ENCODE results near the gene CNOT11.

The CNOT11 gene

DNA sequence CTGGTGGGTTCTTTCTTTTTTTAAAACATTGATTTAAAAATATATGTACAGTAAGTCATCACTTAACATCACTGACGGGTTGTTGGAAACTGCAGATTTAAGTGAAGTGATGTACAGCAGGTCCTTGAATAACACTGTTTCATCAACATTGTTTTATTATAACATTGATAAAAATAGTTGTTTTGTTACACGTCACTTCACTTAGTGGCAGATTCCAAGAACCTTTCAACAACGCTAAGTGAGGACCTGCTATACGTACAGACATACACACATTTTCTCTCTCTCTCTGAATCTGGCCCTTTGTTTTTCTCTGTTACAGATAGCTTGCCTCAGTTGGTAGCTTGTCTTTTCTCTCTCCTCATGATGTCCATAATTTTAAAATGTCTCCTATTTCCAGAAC, 9.5 kb downstream of the CNOT11 start:
- H3K4me3 ChIP-seq (replicated peaks; ENCODE audit: low read depth, low read length): no peak overlapping the region
- TF ChIP-seq CTCF (IDR thresholded peaks at IDR 0.05; ENCODE audit: low read length, missing control alignments): no peak
- no peak for DNase-seq (ENCODE audit: low read depth)

DNA sequence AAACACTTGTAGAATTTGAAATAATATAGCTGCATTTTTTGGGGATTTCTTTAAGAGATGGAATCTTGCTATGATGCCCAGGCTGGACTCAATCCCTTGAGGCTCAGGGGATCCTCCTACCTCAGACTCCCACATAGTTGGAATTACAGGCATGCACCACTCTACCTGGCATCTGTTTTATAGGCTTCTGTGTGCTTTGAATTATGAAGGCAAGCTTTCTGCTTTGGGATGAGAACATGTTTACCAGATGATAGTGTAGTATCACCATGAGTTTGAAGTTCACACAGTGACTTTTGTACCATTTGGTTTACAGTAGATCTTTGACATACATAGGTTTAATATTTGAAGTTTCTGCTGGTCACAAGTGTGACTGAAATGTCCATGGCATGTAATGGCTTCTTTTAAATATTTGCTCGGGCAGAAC, 10.7 kb downstream of the CNOT11 start:
- H3K4me3 ChIP-seq (replicated peaks; ENCODE audit: low read depth, low read length): no peak overlapping the region
- DNase-seq (ENCODE audit: low read depth): no peak
- no peak for TF ChIP-seq CTCF (IDR thresholded peaks at IDR 0.05; ENCODE audit: low read length, missing control alignments)

DNA sequence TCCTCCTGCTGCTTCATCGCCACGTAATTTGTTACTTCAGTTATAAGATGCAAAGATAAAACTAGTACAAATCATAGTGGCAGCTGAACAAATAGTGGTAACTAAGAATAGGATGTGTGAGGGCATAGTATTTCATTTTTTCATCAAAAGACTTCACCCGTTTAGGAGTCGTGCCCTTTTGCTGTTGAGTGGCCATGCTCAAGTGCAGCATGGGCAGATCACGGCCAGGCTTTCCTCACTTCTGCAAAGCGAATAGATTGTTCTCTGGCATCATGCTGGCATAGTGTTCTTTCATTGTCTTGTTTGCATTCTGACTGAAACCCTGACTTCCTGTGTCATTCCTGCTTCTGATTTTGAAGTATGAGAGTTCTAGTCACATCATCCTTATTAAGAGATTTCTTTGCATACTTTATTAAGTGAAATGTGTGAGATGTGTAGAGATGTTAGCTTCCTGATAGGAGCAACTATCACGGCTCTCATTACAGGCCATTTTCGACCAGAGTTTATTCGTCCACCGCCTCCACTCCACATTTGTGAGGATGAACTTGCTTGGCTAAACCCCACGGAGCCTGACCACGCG, 11.8 kb downstream of the CNOT11 start:
- no peak for DNase-seq (ENCODE audit: low read depth)
- no peak overlapping the region for H3K4me3 ChIP-seq (replicated peaks; ENCODE audit: low read depth, low read length)
- TF ChIP-seq CTCF (IDR thresholded peaks at IDR 0.05; ENCODE audit: low read length, missing control alignments): no peak

- H3K4me3 ChIP-seq (replicated peaks; ENCODE audit: low read depth, low read length): no peak overlapping the region
- no peak for DNase-seq (ENCODE audit: low read depth)
- no peak for TF ChIP-seq CTCF (IDR thresholded peaks at IDR 0.05; ENCODE audit: low read length, missing control alignments)
Measured at GRCh38 chr2:101265893-101266499, 13.3 kb downstream of the CNOT11 start.

- DNase-seq (ENCODE audit: low read depth): no peak
- no peak for TF ChIP-seq CTCF (IDR thresholded peaks at IDR 0.05; ENCODE audit: low read length, missing control alignments)
- no peak overlapping the region for H3K4me3 ChIP-seq (replicated peaks; ENCODE audit: low read depth, low read length)
Measured at GRCh38 chr2:101267671-101268656, 15.3 kb downstream of the CNOT11 start.

DNA sequence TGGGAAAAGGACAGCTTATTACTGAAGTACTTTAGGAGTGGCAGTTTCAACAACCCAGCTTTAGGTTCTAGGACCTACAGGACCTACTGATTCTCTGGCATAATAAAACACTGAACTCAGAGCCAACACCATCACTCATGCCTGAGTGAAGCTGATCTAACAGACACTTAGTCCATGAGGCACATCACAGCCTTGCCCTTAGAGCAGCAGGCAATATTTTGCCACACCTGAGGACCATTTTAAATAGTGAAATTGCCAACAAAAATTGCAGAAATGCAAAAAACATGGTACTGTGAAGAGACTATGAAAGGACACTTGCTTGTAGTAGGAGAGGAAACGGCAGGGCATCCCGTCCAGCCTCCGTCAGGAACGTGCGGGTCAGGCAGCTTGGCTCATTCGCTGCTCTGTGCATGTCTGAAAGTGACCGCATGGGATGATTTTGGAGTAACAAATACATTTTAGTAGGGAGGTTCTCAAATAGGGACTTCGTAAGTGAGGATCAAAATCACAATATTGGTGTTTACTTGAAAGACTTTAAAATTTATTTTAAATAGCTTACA, 18.1 kb downstream of the CNOT11 start:
- no peak for DNase-seq (ENCODE audit: low read depth)
- TF ChIP-seq CTCF (IDR thresholded peaks at IDR 0.05; ENCODE audit: low read length, missing control alignments): no peak
- no peak overlapping the region for H3K4me3 ChIP-seq (replicated peaks; ENCODE audit: low read depth, low read length)
